Fibroblast of skin of right quadriceps (primary cell): ENCODE measurements around the gene TGFBI.

Experiments
- DNase-seq: peaks from one replicate; pipeline ENCODE4 v3.0.0-alpha.2; 2013

The TGFBI gene

GRCh38 chr5:136094913-136095641 is 66.3 kb downstream of the TGFBI start:
- no peak for DNase-seq

GRCh38 chr5:136098176-136098575 is 69.4 kb downstream of the TGFBI start:
- no peak for DNase-seq

GRCh38 chr5:136099870-136100269 is 71.1 kb downstream of the TGFBI start:
- DNase-seq, result no peak

- no peak for DNase-seq
Observed at GRCh38 chr5:136101884-136102283, 73.1 kb downstream of the TGFBI start.

- DNase-seq, result no peak
Observed at GRCh38 chr5:136103118-136103517, 74.3 kb downstream of the TGFBI start.

DNA sequence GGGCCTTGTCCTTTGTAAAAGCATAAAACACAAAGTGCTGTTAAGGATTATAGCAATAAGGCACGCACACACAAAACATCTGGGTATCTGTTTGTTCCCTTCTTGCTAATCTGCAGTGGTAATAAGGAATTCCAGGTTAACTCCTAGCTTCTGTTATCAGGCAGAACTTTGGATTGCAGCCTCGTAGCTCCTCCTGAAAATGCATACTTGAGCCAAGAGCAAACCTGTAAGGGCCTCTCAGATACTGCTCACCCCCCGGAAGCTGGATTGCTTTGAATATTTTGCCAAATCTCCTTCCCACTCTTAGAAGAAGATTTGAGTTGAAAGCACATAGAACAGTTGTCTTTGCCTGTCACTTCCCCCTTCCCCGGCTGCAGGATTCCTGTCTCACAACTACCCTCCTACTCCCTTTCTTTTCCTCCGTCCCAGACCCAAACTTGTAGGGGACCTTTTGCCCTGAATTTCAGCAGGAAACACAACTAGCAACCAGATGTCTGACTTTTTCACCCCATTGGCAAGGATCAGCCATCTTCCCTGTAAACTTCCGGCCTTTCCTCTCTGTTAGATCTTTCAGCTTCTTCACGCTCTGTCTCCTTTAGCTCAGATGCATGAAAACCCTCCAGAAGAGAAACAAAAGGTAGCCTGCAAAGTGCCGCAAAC is 75.6 kb downstream of the TGFBI start:
- no peak for DNase-seq

DNA sequence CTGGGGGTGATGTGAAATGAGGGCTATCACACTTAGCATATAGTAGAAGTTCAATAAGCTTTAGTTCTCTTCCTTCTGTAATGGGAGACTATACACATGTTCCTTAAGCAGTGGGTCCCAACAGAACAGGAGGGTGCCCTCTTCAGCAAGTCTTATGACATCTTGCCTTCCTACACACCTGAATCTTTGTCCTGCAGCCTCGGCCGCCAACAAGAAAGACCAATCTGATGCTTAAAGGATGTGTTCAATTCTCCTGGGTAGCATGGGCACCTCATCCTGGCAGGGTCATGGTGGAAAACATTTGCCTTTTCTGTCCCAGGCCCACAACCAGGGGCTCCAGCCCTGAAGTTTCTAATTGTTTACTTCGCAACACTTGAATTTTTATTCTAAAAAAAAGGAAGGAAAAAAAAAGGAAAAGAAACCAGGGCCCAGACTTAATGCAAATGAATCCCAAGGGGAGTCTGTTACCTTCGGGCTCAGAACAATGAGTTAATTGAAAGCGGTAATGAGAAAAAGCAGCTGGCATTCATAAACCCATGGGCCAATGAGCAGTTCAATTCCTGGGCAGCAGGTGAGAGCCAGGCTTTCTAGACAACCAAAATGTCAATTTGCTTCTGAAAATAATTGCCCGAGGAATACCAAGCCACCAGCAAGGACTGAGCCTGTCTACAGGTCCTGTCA is 77.7 kb downstream of the TGFBI start:
- DNase-seq, result no peak

DNA sequence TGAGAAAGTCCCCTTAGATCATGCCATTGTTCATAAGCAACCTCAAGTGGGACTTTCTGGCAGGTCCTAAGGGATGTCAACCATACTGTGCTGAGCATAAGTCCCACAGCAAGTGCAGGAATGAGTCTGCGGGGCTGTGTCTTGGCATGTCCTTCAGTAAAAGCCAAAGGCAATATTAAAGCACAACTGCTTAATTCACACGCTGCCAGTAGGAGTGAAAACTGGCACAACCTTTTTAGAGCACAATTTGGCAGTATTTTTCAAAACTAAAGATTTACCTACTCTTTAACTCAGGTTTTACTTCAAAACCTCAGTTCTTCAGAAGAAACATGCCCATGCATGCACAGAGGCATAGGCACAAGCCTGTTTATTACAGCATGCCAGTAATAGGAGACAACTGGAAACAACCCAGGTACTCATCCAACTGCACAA is 79.4 kb downstream of the TGFBI start:
- DNase-seq, result no peak

GRCh38 chr5:136108766-136109165 is 80.0 kb downstream of the TGFBI start:
- no peak for DNase-seq

GRCh38 chr5:136109453-136110135 is 80.8 kb downstream of the TGFBI start:
- DNase-seq, result no peak
